ENCODE data around the gene RNF11. TPM values are rescaled to one million over a fixed set of nuclear protein-coding genes. Genes with fewer than 3 reads are reported as not detected.

Gene RNF11
- total and polyA plus RNA-seq, 2 of the 8 experiments (the other 6 are each of a cell fraction or from before 2014, with no cell fraction given): 49.6 to 54.2 TPM

DNA sequence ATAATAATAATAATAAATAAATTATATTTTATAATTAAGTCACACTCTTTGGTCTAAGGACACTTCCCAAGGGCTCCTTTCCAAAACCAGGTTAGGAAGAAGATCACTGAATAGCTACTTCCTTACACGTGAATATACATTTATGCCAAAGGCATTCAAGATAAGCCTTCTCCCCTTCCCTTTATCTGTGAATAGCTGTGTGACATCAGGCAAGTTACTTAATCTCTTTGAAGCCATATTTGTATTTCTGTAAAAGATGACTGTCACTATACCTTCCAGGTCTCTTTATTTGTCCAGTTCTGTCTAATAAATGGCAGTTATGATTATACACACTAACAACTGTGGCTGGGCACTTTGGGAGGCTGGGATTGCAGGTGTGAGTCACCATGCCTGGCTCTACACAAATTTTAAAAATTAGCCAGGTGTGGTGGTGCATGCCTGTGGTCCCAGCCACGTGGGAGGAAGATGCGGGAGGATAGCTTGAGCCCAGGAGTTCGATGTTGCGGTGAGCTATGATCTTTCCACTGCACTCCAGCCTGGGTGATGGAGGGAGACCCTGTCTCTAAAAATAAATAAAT is 5.5 kb upstream of the RNF11 start:
- DNase-seq (ENCODE audit: low read depth in 1 of 2, low spot score in 2 of 2): peak in 1 of 2 experiments; percentile 10
- no peak overlapping the region for H3K4me3 ChIP-seq (ENCODE audit: extremely low read depth in 1 of 4, insufficient read depth in 2 of 4, low read depth in 3 of 4, low read length in 4 of 4)
- no peaks in the 10 kb centered on the region for H3K79me1 ChIP-seq (ENCODE audit: low read depth, low read length)
- no peak overlapping the region for H4K8ac ChIP-seq (ENCODE audit: extremely low read depth, insufficient read depth, low read length)
- H3K4me1 ChIP-seq (replicated peaks in 1 of 4; ENCODE audit: control insufficient read depth in 3 of 4, insufficient read depth in 4 of 4, low read length in 3 of 4): peaks cover 0 to 3% (median 0%) of the 10 kb centered on the region in 4 experiments; a peak in 4 of 7 replicates
- no peaks in the 10 kb centered on the region for H4K20me1 ChIP-seq (replicated peaks in 1 of 2; ENCODE audit: control insufficient read depth in 1 of 2, insufficient read depth in 2 of 2, low read length in 2 of 2)
- FAIRE-seq: no peak
- no peak overlapping the region for H3K23ac ChIP-seq (ENCODE audit: insufficient read length)
- no peak overlapping the region for H2AFZ ChIP-seq (ENCODE audit: low read length)
- no peak overlapping the region for H3K27ac ChIP-seq (ENCODE audit: low read depth, low read length)
- no peak overlapping the region for H2AK5ac ChIP-seq (ENCODE audit: low read depth, low read length)
- no peak overlapping the region for H2BK12ac ChIP-seq (ENCODE audit: low read depth, low read length)
- H3K18ac ChIP-seq (ENCODE audit: extremely low read depth, low read length): no peak overlapping the region
- no peak overlapping the region for H4K5ac ChIP-seq (ENCODE audit: insufficient read length, low read depth, low read length)
- ChIA-PET CTCF (ENCODE audit: partially characterized antibody) (interaction anchor here (0.8 to 1.5 kb wide), 2 partner anchors 12 to 66 kb away, joined by 4 to 5 read pairs; no protein-coding TSS in a partner anchor), POLR2A (ENCODE audit: partially characterized antibody) (no interaction called here)
- no peak overlapping the region for H3K56ac ChIP-seq (replicated peaks; ENCODE audit: insufficient read length, low read depth, low read length)
- H2BK20ac ChIP-seq (ENCODE audit: low read length): no peak overlapping the region
- no peak overlapping the region for H2BK5ac ChIP-seq (ENCODE audit: low read depth, low read length)
- no peak overlapping the region for H3K4ac ChIP-seq (replicated peaks; ENCODE audit: insufficient read length, low read depth, low read length)
- no peak overlapping the region for H3K14ac ChIP-seq (ENCODE audit: insufficient read length)
- no peaks in the 10 kb centered on the region for H3K9me3 ChIP-seq (ENCODE audit: insufficient read depth in 2 of 2, low read depth in 1 of 2, low read length in 1 of 2)
- H2BK15ac ChIP-seq (ENCODE audit: low read length): no peak overlapping the region
- H3K36me3 ChIP-seq (ENCODE audit: control insufficient read depth in 2 of 4, insufficient read depth in 4 of 4, low read length in 3 of 4): no peaks in the 10 kb centered on the region
- H2BK120ac ChIP-seq (replicated peaks; ENCODE audit: low read depth, low read length): no peak overlapping the region
- H3K27me3 ChIP-seq (replicated peaks in 1 of 4; ENCODE audit: control insufficient read depth in 3 of 4, extremely low read depth in 1 of 4, insufficient read depth in 3 of 4, low read length in 3 of 4): no peaks in the 10 kb centered on the region; a peak in 1 of 7 replicates
- peaks cover under 1% of the 10 kb centered on the region; the same call in 1 of the 2 replicates for H3K23me2 ChIP-seq (ENCODE audit: low read depth, low read length)
- no peak overlapping the region for H3K4me2 ChIP-seq (ENCODE audit: insufficient read depth in 1 of 2, low read depth in 2 of 2, low read length in 2 of 2)
- H4K91ac ChIP-seq (replicated peaks; ENCODE audit: insufficient read length, low read length): no peak overlapping the region
- WGBS, 2 experiments (ENCODE audit: extremely low coverage in 1 of 2, insufficient coverage in 1 of 2, insufficient read length in 1 of 2, insufficient replicate concordance in 2 of 2, low coverage in 1 of 2, low lambda C conversion rate in 2 of 2, missing lambda C conversion rate in 1 of 2): 92% methylated on average over 5 of the region's 5 CpGs; no CpG with 5 or more reads in 1 of the 2 experiments
- H3K9ac ChIP-seq (replicated peaks in 1 of 4; ENCODE audit: extremely low read depth in 1 of 4, low read depth in 3 of 4, low read length in 3 of 4): no peak overlapping the region
- no peaks in the 10 kb centered on the region for H3K79me2 ChIP-seq (ENCODE audit: control insufficient read depth in 1 of 2, insufficient read depth in 2 of 2, low read length in 2 of 2)
- TF ChIP-seq, protein P1, sequence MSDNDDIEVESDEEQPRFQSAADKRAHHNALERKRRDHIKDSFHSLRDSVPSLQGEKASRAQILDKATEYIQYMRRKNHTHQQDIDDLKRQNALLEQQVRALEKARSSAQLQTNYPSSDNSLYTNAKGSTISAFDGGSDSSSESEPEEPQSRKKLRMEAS (IDR thresholded peaks at IDR 0.05): no peak
- TF ChIP-seq HDAC6 (IDR thresholded peaks at IDR 0.05; ENCODE audit: low read depth, low read length) (no peak), SUZ12 (IDR thresholded peaks at IDR 0.05; ENCODE audit: low read length) (no peak), GTF2F1 (IDR thresholded peaks at IDR 0.05; ENCODE audit: borderline replicate concordance, low read depth, low read length) (no peak), HDAC2 (IDR thresholded peaks at IDR 0.05; ENCODE audit: borderline replicate concordance in 1 of 2, low read depth in 2 of 2, low read length in 2 of 2) (no peak), FOSL1 (IDR thresholded peaks at IDR 0.05; ENCODE audit: insufficient read depth, low read depth, low read length) (no peak), BCL11A (IDR thresholded peaks at IDR 0.05; ENCODE audit: low read depth in 2 of 2, low read length in 2 of 2) (no peak), RFX5 (IDR thresholded peaks at IDR 0.05; ENCODE audit: borderline replicate concordance, low read depth, low read length) (no peak), SIX5 (IDR thresholded peaks at IDR 0.05; ENCODE audit: low read depth, low read length) (no peak), SP2 (IDR thresholded peaks at IDR 0.05; ENCODE audit: low read length) (no peak), CEBPB (IDR thresholded peaks at IDR 0.05; ENCODE audit: low read depth, low read length) (no peak), JUND (IDR thresholded peaks at IDR 0.05; ENCODE audit: low read length) (no peak), EZH2 (IDR thresholded peaks at IDR 0.05; ENCODE audit: low read depth, low read length, severe bottlenecking) (no peak), BRCA1 (IDR thresholded peaks at IDR 0.05; ENCODE audit: low read depth, low read length) (no peak)
